ENCODE measurements around the gene TCF4.

The TCF4 gene

GRCh38 chr18:55343396-55344073 lies 244.5 kb downstream of the TCF4 start:
- DNase-seq, result no peak

GRCh38 chr18:55340998-55341397 lies 247.0 kb downstream of the TCF4 start:
- DNase-seq, result no peak

- no peak for DNase-seq
Measured at GRCh38 chr18:55339990-55340389, 248.0 kb downstream of the TCF4 start.

GRCh38 chr18:55338978-55339650 lies 248.9 kb downstream of the TCF4 start:
- DNase-seq, result no peak

- no peak for DNase-seq
Measured at GRCh38 chr18:55337908-55338521, 250.0 kb downstream of the TCF4 start.

GRCh38 chr18:55337138-55337537 lies 250.9 kb downstream of the TCF4 start:
- no peak for DNase-seq

- DNase-seq, result no peak
Measured at GRCh38 chr18:55336438-55337100, 251.4 kb downstream of the TCF4 start.

GRCh38 chr18:55334875-55335274 lies 253.1 kb downstream of the TCF4 start:
- DNase-seq, result no peak

- no peak for DNase-seq
Measured at GRCh38 chr18:55331301-55331700, 256.7 kb downstream of the TCF4 start.

GRCh38 chr18:55328301-55328700 lies 259.7 kb downstream of the TCF4 start:
- DNase-seq, result no peak

GRCh38 chr18:55327454-55327853 lies 260.5 kb downstream of the TCF4 start:
- DNase-seq, result no peak

- no peak for DNase-seq
Measured at GRCh38 chr18:55326134-55326533, 261.9 kb downstream of the TCF4 start.

- DNase-seq, result no peak
Measured at GRCh38 chr18:55324166-55324565, 263.8 kb downstream of the TCF4 start.

GRCh38 chr18:55323051-55323994 lies 264.7 kb downstream of the TCF4 start:
- DNase-seq, result no peak

GRCh38 chr18:55322178-55322735 lies 265.7 kb downstream of the TCF4 start:
- DNase-seq, result peak; percentile 13

GRCh38 chr18:55321265-55322177 lies 266.5 kb downstream of the TCF4 start:
- DNase-seq, result peak; percentile 9

- no peak for DNase-seq
Measured at GRCh38 chr18:55320424-55321264, 267.3 kb downstream of the TCF4 start.

- DNase-seq, result no peak
Measured at GRCh38 chr18:55319459-55320193, 268.4 kb downstream of the TCF4 start.

GRCh38 chr18:55318951-55319441 lies 269.0 kb downstream of the TCF4 start:
- no peak for DNase-seq

Data from GOT3 (cell line).